Stimulated activated CD8-positive, alpha-beta memory T cell treated with anti-CD3 and anti-CD28 coated beads, Interleukin-4, amount 100 ng/mL, for 4 hours (primary cell): ENCODE results near the gene NTSR1.
"Not testable (repeated sequence)": the region's sequence is repeated elsewhere in the genome, so short reads cannot be mapped to it uniquely, and the experiment has no call there.

Experiments used
- DNase-seq, 2 donors: peaks; one replicate each; pipeline ENCODE4 v3.0.0-alpha.2; 2020; ENCODE audit warnings: low read depth in 2 of 2, low spot score in 1 of 2

Gene NTSR1

GRCh38 chr20:62671765-62672164 is 36.9 kb upstream of the NTSR1 start:
- no peak for DNase-seq

GRCh38 chr20:62674370-62674769 is 34.3 kb upstream of the NTSR1 start:
- no peak for DNase-seq

- DNase-seq = no peak
These were observed 33.3 kb upstream of the NTSR1 start for GRCh38 chr20:62675156-62675876.

- DNase-seq = no peak
These were observed 32.8 kb upstream of the NTSR1 start for GRCh38 chr20:62675877-62676260.

DNA sequence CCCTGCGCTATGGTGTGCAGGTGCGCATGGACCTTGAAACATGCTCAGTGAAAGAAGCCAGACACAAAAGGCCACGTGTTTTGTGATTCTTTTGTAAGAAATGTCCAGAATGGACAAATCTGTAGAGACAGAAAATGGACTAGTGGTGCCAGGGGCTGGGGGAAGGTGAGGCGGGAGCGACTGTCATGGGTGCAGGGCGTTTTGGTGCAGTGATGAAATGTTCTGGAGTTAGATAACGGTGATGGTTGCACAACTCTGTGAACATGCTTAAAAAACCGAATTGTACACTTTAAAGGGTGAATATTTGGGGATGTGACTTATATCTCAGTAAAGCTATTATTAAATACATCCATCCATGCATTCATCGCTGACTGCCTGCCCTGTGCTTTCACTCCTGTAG is 31.7 kb upstream of the NTSR1 start:
- no peak for DNase-seq

DNA sequence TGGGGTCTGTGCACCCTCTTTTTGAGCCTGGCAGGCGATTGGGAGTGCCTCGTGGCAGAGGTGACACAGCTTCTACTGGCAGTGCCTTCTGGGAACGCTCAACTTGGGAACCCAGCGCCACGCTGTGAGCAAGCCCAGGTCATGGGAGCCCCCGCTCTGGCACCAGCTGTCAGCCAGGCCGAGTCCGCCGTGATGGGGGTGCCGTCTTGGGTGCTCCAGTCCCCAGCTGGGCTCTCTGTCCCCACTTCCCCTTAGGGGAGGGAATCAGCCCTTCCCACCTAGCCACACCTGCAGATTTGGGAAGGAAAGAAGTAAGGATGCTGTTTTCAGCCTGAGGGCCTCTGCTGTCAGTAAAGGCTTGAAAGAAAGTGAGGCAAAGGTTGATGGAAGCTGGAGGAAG is 31.0 kb upstream of the NTSR1 start:
- DNase-seq = no peak

DNA sequence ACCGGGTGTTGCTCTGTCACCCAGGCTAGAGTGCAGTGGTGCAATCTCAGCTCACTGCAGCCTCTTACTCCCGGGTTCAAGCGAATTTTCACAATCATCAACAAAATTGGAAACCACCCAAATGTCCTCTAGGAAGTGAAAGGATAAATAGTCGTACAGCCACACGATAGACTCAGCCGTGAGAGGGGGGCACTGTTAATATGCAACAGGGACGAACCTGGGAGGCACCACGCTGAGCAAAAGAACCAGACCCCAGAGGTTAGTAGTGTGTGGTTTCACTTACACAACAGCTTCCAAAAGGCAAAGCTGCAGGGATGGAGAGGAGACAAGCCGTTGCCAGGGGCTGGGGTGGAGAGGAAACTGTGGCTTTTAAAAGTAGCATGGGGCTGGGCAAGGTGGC is 30.1 kb upstream of the NTSR1 start:
- no peak for DNase-seq

GRCh38 chr20:62679978-62680589 is 28.6 kb upstream of the NTSR1 start:
- no peak for DNase-seq

DNA sequence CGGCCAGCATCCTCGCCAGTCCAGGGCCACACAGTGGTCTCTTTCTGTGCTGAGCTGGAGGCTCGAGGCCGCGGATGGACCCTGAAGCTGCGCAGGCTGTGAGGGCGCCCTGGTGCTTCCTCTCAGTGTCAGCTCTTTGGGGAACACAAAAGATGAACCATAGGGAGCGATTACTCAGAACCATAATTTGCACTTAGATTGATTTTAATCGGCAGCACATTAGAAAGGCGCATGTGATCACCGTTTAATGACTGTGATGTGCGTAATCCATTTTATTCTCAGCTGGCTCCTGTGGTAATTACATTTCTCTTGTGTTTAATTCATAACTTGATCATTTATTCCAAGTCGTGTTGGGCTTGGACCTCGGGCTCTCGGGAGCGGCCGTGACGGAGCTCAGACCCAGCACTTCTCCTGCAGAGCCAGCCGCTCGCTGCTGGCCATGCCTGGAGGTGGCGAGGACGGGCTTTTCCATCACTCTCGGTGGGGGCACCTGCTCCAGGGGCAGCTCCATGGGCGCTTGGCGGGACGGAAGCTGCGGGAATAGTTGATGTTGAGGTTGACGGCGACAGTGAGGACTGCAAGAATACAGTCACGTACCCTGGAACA is 25.6 kb upstream of the NTSR1 start:
- DNase-seq = no peak

- DNase-seq = not testable (repeated sequence)
These were observed 24.8 kb upstream of the NTSR1 start for GRCh38 chr20:62683660-62684322.

- DNase-seq = no peak
These were observed 23.7 kb upstream of the NTSR1 start for GRCh38 chr20:62684981-62685380.

DNA sequence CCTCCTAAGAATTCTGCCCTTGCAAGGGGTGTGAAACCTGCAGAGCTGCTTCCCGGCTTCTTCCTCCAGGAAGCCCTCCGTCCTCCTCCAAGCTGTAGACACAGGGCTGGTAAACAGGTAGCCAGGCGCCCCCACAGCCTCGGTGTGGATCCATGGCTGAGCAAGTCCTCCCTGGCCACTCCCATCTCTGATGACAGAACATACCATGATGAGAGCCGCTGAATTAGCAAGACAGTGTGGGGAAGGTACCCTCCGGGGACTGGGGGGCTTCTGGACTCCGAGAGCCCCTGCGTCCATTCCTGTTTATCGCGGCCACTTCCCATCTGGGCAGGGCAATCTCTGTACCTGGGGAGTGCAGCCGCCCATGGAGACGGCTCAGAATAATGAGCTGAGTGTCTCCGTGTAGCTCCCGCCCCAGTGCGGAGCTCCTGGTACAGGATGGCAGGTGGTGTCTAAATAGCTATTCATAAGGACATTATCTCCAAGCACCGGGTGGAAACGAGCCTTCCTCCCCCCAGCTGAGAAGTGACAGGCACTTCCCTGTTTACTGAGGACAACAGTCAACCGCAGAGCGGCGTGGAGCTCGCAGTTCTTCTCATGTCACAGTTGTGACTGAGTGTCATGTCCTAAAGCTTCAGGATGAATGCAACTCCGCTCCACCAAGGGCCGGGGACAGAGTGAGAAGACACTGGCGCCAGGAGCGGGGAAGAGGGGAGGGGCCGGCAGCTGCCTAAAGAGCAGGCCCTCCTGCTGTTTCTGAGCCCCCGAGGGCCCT is 22.7 kb upstream of the NTSR1 start:
- no peak for DNase-seq

GRCh38 chr20:62686869-62687830 is 21.5 kb upstream of the NTSR1 start:
- no peak for DNase-seq

DNA sequence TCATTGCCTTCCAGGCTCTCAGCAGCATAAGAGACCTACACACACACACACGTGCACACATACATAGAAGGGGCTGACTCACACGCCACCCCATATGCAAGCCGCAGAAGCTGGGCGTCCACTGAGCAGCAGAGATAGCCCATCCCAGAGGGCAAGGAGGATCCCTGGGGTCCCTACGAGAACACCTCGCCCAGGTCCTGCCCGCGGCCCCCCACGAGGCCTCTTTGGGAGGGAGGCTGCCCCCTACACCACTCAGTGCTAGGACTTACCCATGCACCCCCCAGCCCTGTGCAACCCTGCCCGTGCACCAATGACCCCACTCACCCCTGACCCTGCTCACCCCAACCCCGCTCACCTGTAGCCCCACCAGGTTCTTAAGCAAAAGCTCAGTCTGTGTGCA is 20.6 kb upstream of the NTSR1 start:
- DNase-seq = no peak

- DNase-seq = no peak
These were observed 19.7 kb upstream of the NTSR1 start for GRCh38 chr20:62688855-62689460.

DNA sequence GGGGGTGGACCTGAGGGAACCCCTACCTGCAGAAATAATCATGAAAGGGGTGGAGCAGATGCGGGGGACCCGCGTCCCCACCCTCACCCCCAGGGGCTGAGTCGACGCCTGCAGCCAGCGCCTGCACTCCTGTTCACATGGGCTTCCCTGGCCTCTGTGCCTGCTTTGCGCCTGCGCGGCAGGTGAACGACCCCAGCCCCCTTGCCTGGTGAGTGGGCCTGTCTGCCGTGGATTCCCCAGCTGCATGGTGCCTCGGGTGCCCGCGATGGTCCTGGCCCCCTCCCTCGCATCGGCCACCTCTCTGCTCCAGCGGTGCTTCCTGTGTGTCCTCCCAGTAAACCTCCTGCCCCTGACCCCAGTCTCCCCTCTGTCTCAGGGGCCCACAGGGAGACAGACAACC is 18.8 kb upstream of the NTSR1 start:
- DNase-seq = no peak

DNA sequence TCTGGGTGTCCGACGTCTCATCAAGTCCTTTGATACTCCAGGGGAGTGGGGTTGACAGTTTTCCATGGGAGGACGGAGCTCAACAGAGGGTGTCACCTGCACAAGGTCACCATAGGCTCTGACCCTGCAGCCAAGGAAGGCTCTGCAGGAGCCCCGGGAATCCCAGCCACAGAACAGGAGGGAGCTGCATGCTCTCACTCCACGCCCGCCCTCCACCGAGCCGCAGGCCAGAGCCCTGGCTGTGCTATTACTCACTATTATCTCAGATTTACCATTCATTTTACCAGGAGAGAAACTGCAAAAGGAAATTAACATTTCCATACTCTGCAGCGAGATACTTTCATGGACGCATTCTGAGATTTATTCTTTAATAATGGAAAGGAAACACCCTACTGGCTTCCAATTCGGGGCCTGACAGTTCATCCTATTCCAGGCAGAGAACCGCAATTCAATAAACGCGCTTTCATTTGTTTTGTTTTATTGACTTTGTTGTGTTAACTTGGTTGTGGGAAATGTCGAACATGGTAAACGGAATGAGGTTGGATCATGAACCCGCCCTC is 18.3 kb upstream of the NTSR1 start:
- no peak for DNase-seq

- no peak for DNase-seq
These were observed 17.1 kb upstream of the NTSR1 start for GRCh38 chr20:62691487-62691886.

DNA sequence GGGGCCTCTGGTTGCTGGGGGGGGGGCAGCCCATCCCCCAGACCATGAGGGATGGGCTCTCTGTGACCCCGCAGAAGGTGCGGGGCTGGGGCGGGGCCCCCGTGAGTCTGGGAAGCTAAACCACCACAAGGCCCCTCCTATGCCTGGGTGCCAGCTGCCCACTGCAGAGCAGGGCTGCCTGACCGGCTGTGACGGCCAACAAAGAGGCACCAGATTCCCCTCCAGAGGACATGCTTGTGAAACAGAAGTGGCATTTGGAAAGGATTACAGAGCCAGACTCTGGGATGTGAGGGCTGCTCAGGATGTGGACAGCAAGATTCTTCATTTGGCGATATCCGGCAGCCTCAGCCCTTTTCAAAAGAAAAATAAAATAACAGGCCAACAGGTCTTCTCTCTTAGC is 16.5 kb upstream of the NTSR1 start:
- no peak for DNase-seq
